Measurements from ENCODE around the gene LPAR1.

The LPAR1 gene

DNA sequence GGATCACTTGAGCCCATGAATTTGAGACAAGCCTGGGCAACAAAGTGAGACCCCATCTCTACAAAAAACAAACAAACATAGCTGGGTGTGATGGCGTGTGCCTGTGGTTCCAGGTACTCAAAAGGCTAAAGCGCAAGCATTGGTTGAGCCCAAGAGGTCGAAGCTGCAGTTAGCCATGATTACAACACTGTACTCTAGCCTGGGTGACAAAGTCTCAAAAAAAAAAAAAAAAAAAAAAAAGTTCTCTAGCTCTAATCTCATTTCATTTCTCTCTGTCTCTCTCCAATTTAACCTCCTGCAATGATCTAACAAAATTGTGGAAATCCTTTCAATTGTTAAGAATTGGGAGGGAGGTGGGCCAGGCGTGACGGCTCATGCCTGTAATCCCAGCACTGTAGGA is 33.3 kb downstream of the LPAR1 start:
- in situ Hi-C loops (cut with HindIII; ENCODE audit: low sequenced_read_pairs): no loop called here

- in situ Hi-C loops (cut with HindIII; ENCODE audit: low sequenced_read_pairs): no loop called here
These were observed 35.1 kb downstream of the LPAR1 start for GRCh38 chr9:111003182-111003581.

- in situ Hi-C loops (cut with HindIII; ENCODE audit: low sequenced_read_pairs): no loop called here
These were observed 36.7 kb downstream of the LPAR1 start for GRCh38 chr9:111001526-111001925.

DNA sequence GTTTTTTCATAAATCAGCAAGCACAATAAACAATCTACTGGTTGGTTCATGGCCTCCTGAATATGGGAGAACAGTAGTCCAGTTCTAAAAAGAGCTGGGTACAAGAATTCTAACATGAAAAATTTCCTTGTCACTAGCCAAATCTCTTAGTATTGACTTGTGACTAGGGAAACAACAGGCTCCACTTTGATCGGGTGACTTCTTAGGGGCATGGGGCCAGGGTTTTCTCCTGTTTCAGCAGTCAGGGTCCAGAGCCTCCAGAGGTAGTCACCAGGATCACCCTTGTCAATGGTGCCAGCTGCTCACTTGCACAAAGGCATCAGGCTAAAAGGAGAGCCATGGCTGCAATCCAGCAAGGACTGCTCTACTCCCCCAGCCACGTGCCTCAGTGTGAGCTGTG is 38.1 kb downstream of the LPAR1 start:
- in situ Hi-C loops (cut with HindIII; ENCODE audit: low sequenced_read_pairs): no loop called here

- in situ Hi-C loops (cut with HindIII; ENCODE audit: low sequenced_read_pairs): no loop called here
These were observed 38.9 kb downstream of the LPAR1 start for GRCh38 chr9:110999379-110999778.

DNA sequence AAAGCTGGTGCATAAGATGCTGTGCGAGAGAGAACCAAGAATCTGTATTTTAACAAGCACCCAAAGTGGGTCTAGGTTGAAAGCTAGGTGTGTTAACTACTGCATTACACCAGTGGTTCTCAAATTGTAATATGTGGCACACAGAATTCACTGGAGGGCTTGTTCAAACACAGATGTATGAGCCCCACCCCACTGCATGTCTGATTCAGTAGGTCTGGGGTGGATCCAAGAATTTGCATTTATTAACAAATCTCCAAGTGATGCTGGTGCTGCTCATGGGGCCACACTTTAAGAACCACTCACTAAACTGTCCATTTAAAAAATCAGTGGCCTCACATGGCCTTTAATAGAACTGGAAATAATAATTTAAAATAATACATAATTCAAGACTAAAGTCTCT is 40.4 kb downstream of the LPAR1 start:
- in situ Hi-C loops (cut with HindIII; ENCODE audit: low sequenced_read_pairs): no loop called here

- in situ Hi-C loops (cut with HindIII; ENCODE audit: low sequenced_read_pairs): no loop called here
These were observed 41.6 kb downstream of the LPAR1 start for GRCh38 chr9:110996436-110997220.

DNA sequence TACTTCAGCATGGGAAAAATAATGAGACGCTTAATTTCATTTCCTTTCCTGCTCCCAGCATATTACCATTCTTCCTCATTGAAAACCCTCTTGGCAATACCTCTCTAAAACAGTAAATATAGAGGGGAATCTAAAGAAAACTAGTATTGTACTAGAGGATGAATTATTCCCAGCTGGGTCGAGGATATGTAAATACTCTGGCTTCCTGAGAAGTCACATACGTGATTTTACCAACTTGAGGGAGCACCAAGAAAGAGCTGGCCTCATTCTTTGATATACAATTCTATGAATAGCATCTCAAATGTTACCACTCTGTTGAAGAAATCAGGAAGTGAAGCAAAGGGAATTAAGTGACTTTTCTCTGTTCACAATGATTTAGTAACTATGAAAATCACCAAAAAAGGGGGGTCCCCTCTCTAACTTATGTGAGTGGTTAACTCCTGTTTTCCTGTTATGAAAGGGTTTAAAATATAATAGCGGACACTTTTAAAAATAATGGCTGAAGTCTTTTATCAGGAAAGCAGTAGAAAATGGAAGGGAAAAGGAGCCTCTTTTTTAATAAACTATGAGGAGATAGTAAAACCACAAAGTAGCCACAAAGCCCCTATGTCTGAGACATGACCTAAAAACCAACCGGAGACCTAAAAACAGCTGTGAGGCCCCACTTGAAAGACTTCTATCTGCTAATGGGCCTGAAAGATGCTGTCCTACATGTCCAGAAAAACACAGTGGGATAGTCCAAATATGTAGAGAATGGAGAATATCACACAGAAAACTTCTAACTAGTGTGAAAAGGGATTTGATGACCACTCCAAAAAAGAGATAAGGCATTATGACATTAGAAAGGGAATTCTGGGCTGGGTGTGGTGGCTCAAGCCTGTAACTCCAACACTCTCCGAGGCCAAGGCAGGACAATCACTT is 42.6 kb downstream of the LPAR1 start:
- in situ Hi-C loops (cut with HindIII; ENCODE audit: low sequenced_read_pairs): no loop called here

DNA sequence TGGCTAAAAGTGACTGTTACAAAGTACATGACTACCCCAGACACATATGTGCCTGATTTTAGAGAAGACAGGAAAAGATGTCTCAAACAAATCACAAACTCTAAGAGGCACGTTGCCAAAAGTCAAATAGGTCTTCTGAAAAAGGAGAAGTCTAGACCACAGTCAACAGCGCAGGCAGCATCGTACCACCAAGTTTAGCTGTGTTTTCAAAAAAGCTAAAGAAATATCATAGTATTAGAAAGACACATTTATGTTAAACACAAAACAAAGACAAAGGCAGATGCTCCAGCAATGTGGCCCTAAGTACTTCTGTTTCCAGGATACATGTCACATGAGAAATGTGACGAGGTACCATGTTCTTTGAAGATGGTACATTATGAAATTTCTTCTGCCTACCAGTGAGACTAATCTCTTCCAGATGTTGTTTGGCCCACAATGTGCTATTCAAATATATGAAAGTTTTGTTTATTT is 43.5 kb downstream of the LPAR1 start:
- in situ Hi-C loops (cut with HindIII; ENCODE audit: low sequenced_read_pairs): no loop called here

DNA sequence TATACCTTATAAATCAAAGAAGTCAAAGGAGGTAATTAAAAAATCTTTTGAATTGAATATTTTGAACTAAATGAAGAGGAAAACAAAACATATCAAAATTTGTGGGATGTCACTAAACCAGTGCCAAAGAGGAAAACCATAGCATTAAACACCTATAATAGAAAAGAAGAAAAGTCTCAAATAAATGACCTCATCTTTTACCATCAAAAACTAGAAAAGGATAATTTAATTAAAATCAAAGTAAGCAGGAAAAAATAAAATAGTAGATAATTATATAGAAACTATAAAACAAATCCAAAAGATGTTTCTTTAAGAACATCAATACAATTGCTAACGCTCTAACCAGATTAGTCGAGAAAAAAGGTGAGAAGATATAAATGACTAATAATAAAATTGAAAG is 47.8 kb downstream of the LPAR1 start:
- in situ Hi-C loops (cut with HindIII; ENCODE audit: low sequenced_read_pairs): no loop called here

GRCh38 chr9:110986529-110986928 is 51.7 kb downstream of the LPAR1 start:
- in situ Hi-C loops (cut with HindIII; ENCODE audit: low sequenced_read_pairs): no loop called here

GRCh38 chr9:110984890-110985437 is 53.3 kb downstream of the LPAR1 start:
- in situ Hi-C loops (cut with HindIII; ENCODE audit: low sequenced_read_pairs): no loop called here

GRCh38 chr9:110980261-110980660 is 58.0 kb downstream of the LPAR1 start:
- in situ Hi-C loops (cut with HindIII; ENCODE audit: low sequenced_read_pairs): no loop called here

GRCh38 chr9:110979636-110980035 is 58.6 kb downstream of the LPAR1 start:
- in situ Hi-C loops (cut with HindIII; ENCODE audit: low sequenced_read_pairs): no loop called here

GRCh38 chr9:110978516-110978915 is 59.8 kb downstream of the LPAR1 start:
- in situ Hi-C loops (cut with HindIII; ENCODE audit: low sequenced_read_pairs): no loop called here

GRCh38 chr9:110977259-110977709 is 61.0 kb downstream of the LPAR1 start:
- in situ Hi-C loops (cut with HindIII; ENCODE audit: low sequenced_read_pairs): no loop called here

DNA sequence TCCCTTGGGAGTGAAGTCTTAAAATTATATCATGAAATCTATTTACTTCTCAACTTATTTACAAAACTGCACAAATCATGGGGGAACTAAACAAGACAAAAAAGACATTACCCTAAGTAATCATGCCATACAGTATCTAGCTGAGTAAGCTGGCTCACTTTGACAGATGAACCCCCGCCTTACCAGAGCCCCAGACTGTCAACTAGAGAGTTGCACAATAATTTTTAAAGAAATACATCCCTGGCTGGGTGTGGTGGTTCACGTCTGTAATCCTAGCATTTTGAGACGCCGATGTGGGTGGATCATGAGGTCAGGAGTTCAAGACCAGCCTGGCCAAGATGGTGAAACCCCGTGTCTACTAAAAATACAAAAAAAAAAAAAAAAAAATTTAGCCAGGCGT is 62.3 kb downstream of the LPAR1 start:
- in situ Hi-C loops (cut with HindIII; ENCODE audit: low sequenced_read_pairs): no loop called here

- in situ Hi-C loops (cut with HindIII; ENCODE audit: low sequenced_read_pairs): no loop called here
These were observed 63.0 kb downstream of the LPAR1 start for GRCh38 chr9:110975278-110975677.

- in situ Hi-C loops (cut with HindIII; ENCODE audit: low sequenced_read_pairs): no loop called here
These were observed 66.6 kb downstream of the LPAR1 start for GRCh38 chr9:110971705-110972104.

DNA sequence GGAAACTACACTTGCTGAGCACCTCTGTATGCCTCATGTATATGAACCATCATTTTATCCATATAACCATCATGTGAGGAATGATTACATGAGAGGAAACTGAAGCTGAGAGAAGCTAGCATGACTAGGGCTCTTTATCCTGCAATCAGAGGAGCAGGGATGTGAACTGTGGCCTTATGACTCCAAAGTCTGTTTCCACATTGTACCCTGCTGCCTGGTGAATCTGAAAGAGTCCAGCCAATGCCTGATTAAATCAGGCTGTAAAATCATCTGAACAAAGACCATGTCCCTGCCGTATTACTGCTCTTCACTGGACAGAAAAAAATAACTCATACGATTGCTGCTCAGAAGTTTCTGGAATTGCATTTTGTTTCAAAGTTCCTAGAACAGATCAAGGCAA is 67.0 kb downstream of the LPAR1 start:
- in situ Hi-C loops (cut with HindIII; ENCODE audit: low sequenced_read_pairs): no loop called here

DNA sequence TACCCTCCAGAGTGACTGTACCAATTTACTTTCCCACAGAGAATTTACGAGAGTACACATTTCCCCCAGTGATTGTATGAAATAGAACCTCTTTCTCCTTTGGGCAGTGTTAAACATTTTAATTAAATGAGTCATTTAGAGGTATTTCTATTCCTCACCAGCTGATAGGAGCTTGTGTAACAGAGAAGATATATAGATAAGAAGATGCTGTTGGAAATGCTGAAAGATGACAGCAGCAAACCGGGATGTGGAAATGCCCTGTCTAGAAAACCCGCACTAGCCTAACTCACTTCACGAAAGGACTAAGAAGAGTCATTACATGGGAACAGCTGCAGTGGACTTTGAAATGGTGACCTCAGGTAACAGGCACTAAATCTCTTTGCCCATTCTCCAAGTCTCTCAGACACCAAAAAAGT is 68.3 kb downstream of the LPAR1 start:
- in situ Hi-C loops (cut with HindIII; ENCODE audit: low sequenced_read_pairs): no loop called here

Measured in endothelial cell of hepatic sinusoid (primary cell).